ENCODE results near the gene C1D.
"Not testable (repeated sequence)": the region's sequence is repeated elsewhere in the genome, so short reads cannot be mapped to it uniquely, and the experiment has no call there.

The C1D gene

GRCh38 chr2:67997903-67998302, 64.9 kb downstream of the C1D start:
- DNase-seq = no peak

GRCh38 chr2:67997528-67997900, 65.3 kb downstream of the C1D start:
- DNase-seq = no peak

- DNase-seq = no peak
Measured at GRCh38 chr2:67996772-67997527, 65.9 kb downstream of the C1D start.

- no peak for DNase-seq
Measured at GRCh38 chr2:67994716-67995115, 68.1 kb downstream of the C1D start.

- DNase-seq = not testable (repeated sequence)
Measured at GRCh38 chr2:67994069-67994468, 68.7 kb downstream of the C1D start.

- DNase-seq = no peak
Measured at GRCh38 chr2:67993329-67993728, 69.5 kb downstream of the C1D start.

GRCh38 chr2:67991456-67991855, 71.3 kb downstream of the C1D start:
- no peak for DNase-seq

Measured in left hindlimb (tissue), 1 donor.